ENCODE results near the gene GDPD2. TPM values are rescaled to one million over a fixed set of nuclear protein-coding genes. Genes with fewer than 3 reads are reported as not detected.

Gene GDPD2
- total RNA-seq, 3 donors from 2014 or later (not counting 1 experiment from before 2014, with no cell fraction given) = not detected

DNA sequence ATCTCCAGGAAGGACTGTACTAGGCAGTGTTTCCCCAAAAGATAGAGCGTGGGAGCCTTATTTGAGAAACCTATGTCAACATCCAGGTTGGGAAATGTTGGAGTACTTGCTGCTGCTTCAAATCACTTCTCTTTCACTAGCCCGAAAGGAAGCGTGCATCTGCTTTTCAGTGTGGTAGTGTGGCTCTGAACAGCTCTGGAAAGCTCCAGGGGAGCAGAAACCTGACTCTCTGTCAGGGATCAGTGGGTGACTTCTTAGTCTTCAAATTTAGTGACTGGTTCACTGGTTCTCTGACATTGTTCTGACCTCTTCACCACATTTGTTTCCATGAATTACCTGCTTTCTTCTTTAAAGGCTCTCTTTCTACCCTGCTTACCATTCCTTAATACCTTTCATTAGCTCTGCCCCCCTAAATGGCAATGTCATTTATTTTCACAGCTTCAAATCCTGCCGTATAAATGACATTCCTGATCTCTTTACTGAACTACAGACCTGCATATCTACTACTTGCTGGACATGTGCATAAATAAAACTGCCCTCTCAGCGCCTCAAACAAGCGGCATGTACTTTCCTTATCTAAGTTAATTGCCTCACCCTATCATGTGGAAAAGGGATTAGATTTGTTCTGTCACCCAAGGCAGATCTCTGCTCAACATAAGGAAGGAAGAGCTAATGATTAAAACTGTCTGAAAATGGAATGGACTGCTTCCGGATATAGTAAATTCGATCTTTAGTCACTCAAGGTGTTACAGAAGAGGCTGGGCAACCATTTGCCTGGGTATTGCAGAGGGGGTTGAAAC is 58.6 kb downstream of the GDPD2 start:
- H3K27ac ChIP-seq (ENCODE audit: low read length) = no peak overlapping the region
- Mint-ChIP-seq H3K36me3 (no peaks in the 10 kb centered on the region), H3K4me3 (no peak overlapping the region), H3K4me1 (peaks cover 0 to 5% of the 10 kb centered on the region in 2 donors), H3K9me3 (no peaks in the 10 kb centered on the region), H3K27ac (no peak overlapping the region), H3K27me3 (ENCODE audit: low read depth in 2 of 2) (no peaks in the 10 kb centered on the region)
- DNase-seq = no peak
- WGBS (ENCODE audit: insufficient coverage) = 92% methylated on average over 5 of the region's 8 CpGs
- intact Hi-C loops (cut with micrococcal nuclease) = no loop called here
- H3K4me3 ChIP-seq (ENCODE audit: low read length) = no peak overlapping the region
- no peak for ATAC-seq
- H3K27me3 ChIP-seq (ENCODE audit: control insufficient read depth, insufficient read depth, low read length) = no peaks in the 10 kb centered on the region
- TF ChIP-seq, protein P1, sequence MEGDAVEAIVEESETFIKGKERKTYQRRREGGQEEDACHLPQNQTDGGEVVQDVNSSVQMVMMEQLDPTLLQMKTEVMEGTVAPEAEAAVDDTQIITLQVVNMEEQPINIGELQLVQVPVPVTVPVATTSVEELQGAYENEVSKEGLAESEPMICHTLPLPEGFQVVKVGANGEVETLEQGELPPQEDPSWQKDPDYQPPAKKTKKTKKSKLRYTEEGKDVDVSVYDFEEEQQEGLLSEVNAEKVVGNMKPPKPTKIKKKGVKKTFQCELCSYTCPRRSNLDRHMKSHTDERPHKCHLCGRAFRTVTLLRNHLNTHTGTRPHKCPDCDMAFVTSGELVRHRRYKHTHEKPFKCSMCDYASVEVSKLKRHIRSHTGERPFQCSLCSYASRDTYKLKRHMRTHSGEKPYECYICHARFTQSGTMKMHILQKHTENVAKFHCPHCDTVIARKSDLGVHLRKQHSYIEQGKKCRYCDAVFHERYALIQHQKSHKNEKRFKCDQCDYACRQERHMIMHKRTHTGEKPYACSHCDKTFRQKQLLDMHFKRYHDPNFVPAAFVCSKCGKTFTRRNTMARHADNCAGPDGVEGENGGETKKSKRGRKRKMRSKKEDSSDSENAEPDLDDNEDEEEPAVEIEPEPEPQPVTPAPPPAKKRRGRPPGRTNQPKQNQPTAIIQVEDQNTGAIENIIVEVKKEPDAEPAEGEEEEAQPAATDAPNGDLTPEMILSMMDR (IDR thresholded peaks at IDR 0.05) = no peak
- peaks cover 7% of the 10 kb centered on the region for H3K36me3 ChIP-seq (ENCODE audit: control insufficient read depth, insufficient read depth, low read length)
- H3K9me3 ChIP-seq (ENCODE audit: control insufficient read depth, insufficient read depth, low read length) = no peaks in the 10 kb centered on the region
- no peaks in the 10 kb centered on the region for H3K4me1 ChIP-seq (ENCODE audit: control insufficient read depth, insufficient read depth, low read length)

DNA sequence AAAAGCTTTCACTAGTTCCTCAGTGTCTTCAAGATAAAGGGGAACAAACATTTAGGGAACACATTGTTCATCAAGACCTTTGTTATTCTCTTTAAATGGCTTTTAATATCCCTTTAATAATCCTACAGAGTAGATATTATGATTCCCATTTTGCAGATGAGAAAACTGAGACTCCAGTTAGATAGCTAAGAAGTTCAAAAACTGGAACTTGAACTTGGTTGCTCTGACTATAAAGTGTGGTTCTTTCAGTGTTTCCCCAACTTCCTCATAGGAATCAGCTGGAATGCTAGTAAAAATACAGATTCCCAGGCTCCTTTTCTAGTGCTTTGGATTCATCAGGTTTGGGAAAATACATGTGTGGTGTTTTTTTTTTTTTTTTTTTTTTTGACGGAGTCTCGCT is 59.2 kb downstream of the GDPD2 start:
- Mint-ChIP-seq H3K4me3 (no peak overlapping the region), H3K36me3 (no peaks in the 10 kb centered on the region), H3K9me3 (no peaks in the 10 kb centered on the region), H3K27me3 (ENCODE audit: low read depth in 2 of 2) (no peaks in the 10 kb centered on the region), H3K27ac (no peak overlapping the region), H3K4me1 (peaks cover 0 to 5% of the 10 kb centered on the region in 2 donors)
- TF ChIP-seq, protein P1 (IDR thresholded peaks at IDR 0.05) = no peak
- no peak for ATAC-seq
- Histone ChIP-seq H3K4me1 (ENCODE audit: control insufficient read depth, insufficient read depth, low read length) (no peaks in the 10 kb centered on the region), H3K27me3 (ENCODE audit: control insufficient read depth, insufficient read depth, low read length) (no peaks in the 10 kb centered on the region), H3K9me3 (ENCODE audit: control insufficient read depth, insufficient read depth, low read length) (no peaks in the 10 kb centered on the region), H3K36me3 (ENCODE audit: control insufficient read depth, insufficient read depth, low read length) (peaks cover 7% of the 10 kb centered on the region), H3K27ac (ENCODE audit: low read length) (no peak overlapping the region), H3K4me3 (ENCODE audit: low read length) (no peak overlapping the region)
- no peak for DNase-seq
- 90% methylated on average over 2 of the region's 2 CpGs for WGBS (ENCODE audit: insufficient coverage)
- intact Hi-C loops (cut with micrococcal nuclease) = no loop called here

Other genes with a start within 250 kb of the GDPD2 start
- gene DGAT2L6, start 245.8 kb upstream of the GDPD2 start, total RNA-seq = not detected
- not detected for gene AWAT1, start 188.7 kb upstream of the GDPD2 start, total RNA-seq
- under 1 TPM; 0.53 to 0.64 (median 0.61) TPM for gene P2RY4, start 163.1 kb upstream of the GDPD2 start, total RNA-seq
- gene ARR3, start 155.0 kb upstream of the GDPD2 start, total RNA-seq = not detected
- gene RAB41, start 141.1 kb upstream of the GDPD2 start, total RNA-seq = not detected
- gene PDZD11, start 133.4 kb upstream of the GDPD2 start, total RNA-seq = 10 to 100 TPM; 16.7 to 22.3 (median 17.0) TPM
- 1 to 10 TPM in 1 of 3 donors, under 1 TPM in 2; 0.53 to 1.3 (median 0.79) TPM for gene KIF4A, start 133.2 kb upstream of the GDPD2 start, total RNA-seq
- gene DLG3, start 21.5 kb downstream of the GDPD2 start, total RNA-seq = 10 to 100 TPM; 13.6 to 17.6 (median 15.9) TPM